K562 (cell line): ENCODE results near the gene PCDH9. TPM values are rescaled to one million over a fixed set of nuclear protein-coding genes. Genes with fewer than 3 reads are reported as not detected.

Experiments
- ATAC-seq: fragments of 200-7000 bp; cut with Tn5 transposase; 3 replicates; pipeline ENCODE4 v1.9.1; 2020; ENCODE audit warnings: moderate library complexity
- BruUV-seq: library from RNA; stranded (reverse); fragments of 400-500 nt; replicated peaks from 2 replicates; lab custom pipeline; 2021; lab: Mats Ljungman, UMichigan
- CTCF ChIA-PET: fragments of 300-600 bp; formaldehyde crosslinking; extraction: SDS; loops from one replicate; lab custom pipeline; 2021; ENCODE audit warnings: low intra/inter-chr PET ratio; lab: Yijun Ruan, JAX
- POLR2A ChIA-PET: fragments of 300-600, 350-650 bp; sonication (Branson Sonifier 250); formaldehyde crosslinking; extraction: SDS; loops from one replicate; lab custom pipeline; 2021; ENCODE audit warnings: antibody characterized with exemption, inconsistent platforms; lab: Yijun Ruan, JAX
- DNase-seq, 4 experiments: peaks; one replicate each; pipeline versions ENCODE4 v3.0.0 to v3.0.0-alpha.2; 2011 to 2018; ENCODE audit warnings: low spot score in 3 of 4, mixed read lengths in 3 of 4; ENCODE audit errors: extremely low read depth in 1 of 4
- FAIRE-seq: peaks from 2 replicates; lab custom pipeline; 2011; peaks lifted over from hg19 to GRCh38; lab: Jason Lieb, UNC
- H2AFZ ChIP-seq: 2 replicates; pipeline ENCODE4 v1.6.0; 2011; ENCODE audit warnings: low read depth, low read length, control low read depth, inconsistent platforms
- H3K27ac ChIP-seq: fragments of 200-600 bp; 3 replicates; pipeline ENCODE4 v1.8.0; 2011; ENCODE audit warnings: low read depth, mild to moderate bottlenecking, control low read depth, inconsistent platforms, low read length, moderate library complexity, mixed read lengths; ENCODE audit errors: extremely low read depth
- H3K27me3 ChIP-seq, 2 experiments: fragments of 300-600 bp in 1 of 2; 2 replicates in 1 of 2; 3 replicates in 1 of 2; pipeline versions ENCODE4 v1.6.0 to v1.8.0; 2011; ENCODE audit warnings: inconsistent platforms in 2 of 2, low read length in 2 of 2, mild to moderate bottlenecking in 1 of 2, mixed read lengths in 1 of 2, moderate library complexity in 1 of 2; ENCODE audit not compliant: control insufficient read depth in 2 of 2, insufficient read depth in 2 of 2
- H3K36me3 ChIP-seq: fragments of 300-600 bp; 3 replicates; pipeline ENCODE4 v1.8.0; 2011; ENCODE audit warnings: mild to moderate bottlenecking, low read length, inconsistent platforms; ENCODE audit not compliant: control insufficient read depth, insufficient read depth
- H3K4me1 ChIP-seq, 2 experiments: fragments of 200-600 bp in 1 of 2; replicated peaks in 1 of 2; 2 replicates in 1 of 2; 3 replicates in 1 of 2; pipeline versions ENCODE4 v1.5.1 to v1.8.0; 2011; ENCODE audit warnings: inconsistent platforms in 2 of 2, low read length in 2 of 2, mild to moderate bottlenecking in 1 of 2, mixed read lengths in 1 of 2, moderate library complexity in 1 of 2; ENCODE audit not compliant: control insufficient read depth in 2 of 2, insufficient read depth in 2 of 2
- H3K4me2 ChIP-seq: 2 replicates; pipeline ENCODE4 v1.6.1; 2011; ENCODE audit warnings: low read length, control low read depth, inconsistent platforms, mixed read lengths; ENCODE audit not compliant: insufficient read depth
- H3K4me3 ChIP-seq: fragments of 200-600 bp; sonication (generic), shearing (Covaris generic); 2 replicates; pipeline ENCODE4 v1.5.1; 2016; ENCODE audit warnings: control low read depth, inconsistent platforms
- H3K79me2 ChIP-seq: fragments of 200-600 bp; 3 replicates; pipeline ENCODE4 v1.8.0; 2011; ENCODE audit warnings: low read length, inconsistent platforms; ENCODE audit not compliant: control insufficient read depth, insufficient read depth
- H3K9ac ChIP-seq, 2 experiments: 2 replicates each; pipeline versions ENCODE4 v1.6.0 to v1.6.1; 2011; ENCODE audit warnings: low read depth in 2 of 2, low read length in 2 of 2, control low read depth in 1 of 2, inconsistent platforms in 1 of 2, mild to moderate bottlenecking in 1 of 2, mixed read lengths in 1 of 2; ENCODE audit not compliant: insufficient read depth in 1 of 2
- H3K9me1 ChIP-seq: one replicate; pipeline ENCODE4 v1.6.0; 2011; ENCODE audit warnings: inconsistent platforms, mild to moderate bottlenecking, low read length, moderate library complexity; ENCODE audit not compliant: control insufficient read depth, insufficient read depth
- H3K9me3 ChIP-seq: replicated peaks from 2 replicates; pipeline ENCODE4 v1.5.1; 2011; ENCODE audit warnings: low read depth, low read length, inconsistent platforms; ENCODE audit not compliant: control insufficient read depth, insufficient read depth
- H4K20me1 ChIP-seq: replicated peaks from 2 replicates; pipeline ENCODE4 v1.6.1; 2011; ENCODE audit warnings: low read length, inconsistent platforms, mixed read lengths; ENCODE audit not compliant: control insufficient read depth, insufficient read depth
- TAF9B ChIP-seq: fragments of 450-650 bp; IDR thresholded peaks from 2 replicates; pipeline ENCODE4 v1.6.1; 2018; ENCODE audit warnings: mild to moderate bottlenecking; ENCODE audit not compliant: partially characterized antibody
- ZBTB2 ChIP-seq: fragments of 450-650 bp; IDR thresholded peaks from 2 replicates; pipeline ENCODE4 v1.6.1; 2016; ENCODE audit warnings: antibody characterized with exemption
- WGBS: fragments of 100-300 bp; shearing (Covaris generic); methylation state at CpG from one replicate; pipeline ENCODE4 v1.1.6; 2016; ENCODE audit warnings: low coverage, mixed read lengths; ENCODE audit not compliant: insufficient coverage; ENCODE audit errors: missing lambda C conversion rate; 5-methylcytosine and 5-hydroxymethylcytosine counted together
- in situ Hi-C: fragments of 300-500 bp; cut with MboI; formaldehyde crosslinking; loops from 4 replicates; pipeline ENCODE4 v1.15.0; 2018; ENCODE audit warnings: inconsistent platforms, mixed read lengths
- intact Hi-C: fragments of 100-400 bp; cut with micrococcal nuclease; formaldehyde crosslinking; loops from 2 replicates; pipeline ENCODE4 v1.14.2; 2022
- polyA plus RNA-seq, 8 experiments: library from polyadenylated mRNA; depleted of rRNA in 4 of 8; stranded (reverse) in 5 of 8; unstranded in 3 of 8; fragments of >200 nt; fragmentation: Nextera tagmentation in 2 of 8; fragmentation: Illumina TruSeq in 1 of 8; extraction: Ambion mirVana in 2 of 8; extraction: Trizol in 1 of 8; gene quantifications; 2 replicates each; pipeline versions ENCODE4 v1.2.1 to v1.2.3, GENCODE V29; 2011 to 2014; ENCODE audit warnings: inconsistent platforms in 1 of 8, missing spikeins in 1 of 8
- total RNA-seq, 7 experiments: library from RNA; depleted of rRNA in 6 of 7; stranded (reverse); fragments of >200 nt in 6 of 7; fragmentation: Illumina TruSeq in 2 of 7; extraction: Trizol in 2 of 7; gene quantifications; 2 replicates each; pipeline versions ENCODE4 v1.2.1 to v1.2.3, GENCODE V29; 2011 to 2021; ENCODE audit warnings: low replicate concordance in 1 of 7

Gene PCDH9
- total and polyA plus RNA-seq, 9 of the 15 experiments (the other 6 are each of a cell fraction or from before 2014, with no cell fraction given): 1.1 to 6.7 (median 4.9) TPM

- ChIA-PET CTCF (no interaction called here), POLR2A (no interaction called here)
- TF ChIP-seq ZBTB2: no peak
- no peak for TF ChIP-seq TAF9B
- Histone ChIP-seq H3K9me3 (no peaks in the 10 kb centered on the region), H4K20me1 (no peaks in the 10 kb centered on the region), H3K4me3 (no peak overlapping the region), H2AFZ (no peak overlapping the region), H3K9me1 (no peaks in the 10 kb centered on the region), H3K27me3 (no peaks in the 10 kb centered on the region), H3K79me2 (no peaks in the 10 kb centered on the region), H3K27ac (no peak overlapping the region), H3K4me1 (no peaks in the 10 kb centered on the region), H3K36me3 (no peaks in the 10 kb centered on the region), H3K4me2 (no peak overlapping the region), H3K9ac (no peak overlapping the region)
- intact Hi-C loops: no loop called here
- DNase-seq (no peak), FAIRE-seq (no peak), ATAC-seq (no peak)
- in situ Hi-C loops: no loop called here
- 12% methylated on average over 2 of the region's 2 CpGs for WGBS
- no TSS peak for BruUV-seq
Observed at GRCh38 chr13:66860878-66861417, 369.2 kb downstream of the PCDH9 start.
